ENCODE data around the gene ACOXL. TPM values are rescaled to one million over a fixed set of nuclear protein-coding genes. Genes with fewer than 3 reads are reported as not detected.
A peak's percentile ranks its signal among the peaks of the same experiment; 100 is the strongest.

ACOXL gene
- total and polyA plus RNA-seq, 3 donors from 2014 or later: 4.9 to 7.9 (median 5.3) TPM

GRCh38 chr2:111118481-111118980 lies 386.2 kb downstream of the ACOXL start:
- H3K27me3 ChIP-seq: no peaks in the 10 kb centered on the region
- no peak overlapping the region for H3K27ac ChIP-seq
- no peaks in the 10 kb centered on the region for H3K36me3 ChIP-seq (ENCODE audit: low read depth, missing control alignments)
- H3K4me1 ChIP-seq: peaks cover 6% of the 10 kb centered on the region
- WGBS, 2 donors: 11 to 23% methylated on average over 26 to 33 of the region's 33 CpGs
- H3K4me3 ChIP-seq: peak overlapping the region; percentile 25 to 77
- intact Hi-C loops (cut with DNase I; ENCODE audit: low total_unique reads): no loop called here
- TF ChIP-seq CTCF (IDR thresholded peaks at IDR 0.05): no peak
- no peak for TF ChIP-seq POLR2A (IDR thresholded peaks at IDR 0.05)
- DNase-seq: no peak
- no peaks in the 10 kb centered on the region for H3K9me3 ChIP-seq

GRCh38 chr2:111118981-111119821 lies 386.8 kb downstream of the ACOXL start:
- intact Hi-C loops (cut with DNase I; ENCODE audit: low total_unique reads): no loop called here
- no peak overlapping the region for H3K27ac ChIP-seq
- 14 to 20% methylated on average over 24 to 76 of the region's 76 CpGs for WGBS, 2 donors
- H3K4me1 ChIP-seq: peaks cover 6% of the 10 kb centered on the region
- peak overlapping the region; percentile 77 to 79 for H3K4me3 ChIP-seq
- no peak for DNase-seq
- no peaks in the 10 kb centered on the region for H3K9me3 ChIP-seq
- H3K27me3 ChIP-seq: no peaks in the 10 kb centered on the region
- H3K36me3 ChIP-seq (ENCODE audit: low read depth, missing control alignments): no peaks in the 10 kb centered on the region
- TF ChIP-seq CTCF (IDR thresholded peaks at IDR 0.05) (no peak), POLR2A (IDR thresholded peaks at IDR 0.05) (no peak)

GRCh38 chr2:111119822-111120252 lies 387.5 kb downstream of the ACOXL start:
- Histone ChIP-seq H3K4me3 (peak overlapping the region; percentile 77 to 79), H3K27ac (peak overlapping the region; percentile 27 to 77), H3K4me1 (peaks cover 6% of the 10 kb centered on the region), H3K36me3 (ENCODE audit: low read depth, missing control alignments) (no peaks in the 10 kb centered on the region), H3K27me3 (no peaks in the 10 kb centered on the region), H3K9me3 (no peaks in the 10 kb centered on the region)
- DNase-seq: no peak
- intact Hi-C loops (cut with DNase I; ENCODE audit: low total_unique reads): no loop called here
- no peak for TF ChIP-seq POLR2A (IDR thresholded peaks at IDR 0.05)
- TF ChIP-seq CTCF (IDR thresholded peaks at IDR 0.05): no peak
- WGBS, 2 donors: 9 to 11% methylated on average over 22 to 27 of the region's 27 CpGs

- intact Hi-C loops (cut with DNase I; ENCODE audit: low total_unique reads): no loop called here
- Histone ChIP-seq H3K36me3 (ENCODE audit: low read depth, missing control alignments) (no peaks in the 10 kb centered on the region), H3K9me3 (no peaks in the 10 kb centered on the region), H3K4me3 (peak within 1 kb of the TSS; percentile 77 to 79), H3K27ac (peak within 1 kb of the TSS; percentile 53 to 80), H3K27me3 (no peaks in the 10 kb centered on the region), H3K4me1 (peaks cover 6% of the 10 kb centered on the region)
- peak; percentile 32 for TF ChIP-seq POLR2A (IDR thresholded peaks at IDR 0.05)
- TF ChIP-seq CTCF (IDR thresholded peaks at IDR 0.05): no peak
- WGBS, 2 donors: 0% methylated on average over 57 of the region's 98 CpGs; no CpG with 5 or more reads in 1 of the 2 donors
- peak; percentile 94 for DNase-seq
These were observed 388.1 kb downstream of the ACOXL start, which contains the start of gene BCL2L11 for GRCh38 chr2:111120253-111121027. BCL2L11 (plus strand) TSS chr2:111120914; CDS start chr2:111123746, 2,832 bp downstream.

Measured in testis (tissue), 3 donors.